Activated T-cell treated with anti-CD3 and anti-CD28 coated beads, Interleukin-2, amount 50 U/mL, for 24 hours (primary cell): ENCODE data around the gene COG2.
A peak's percentile ranks its signal among the peaks of the same experiment; 100 is the strongest.
"Not testable (repeated sequence)": the region's sequence is repeated elsewhere in the genome, so short reads cannot be mapped to it uniquely, and the experiment has no call there.

Experiments used
- DNase-seq: peaks from one replicate; pipeline ENCODE4 v3.0.0-alpha.2; 2020
- H3K27ac Mint-ChIP-seq: 2 replicates; pipeline ENCODE4 v1.8.0; 2020; ENCODE audit warnings: mild to moderate bottlenecking, mixed read lengths
- H3K27me3 Mint-ChIP-seq: 2 replicates; pipeline ENCODE4 v1.8.0; 2020; ENCODE audit warnings: mixed read lengths
- H3K36me3 Mint-ChIP-seq: 2 replicates; pipeline ENCODE4 v1.8.0; 2020; ENCODE audit warnings: low read depth, mixed read lengths
- H3K4me1 Mint-ChIP-seq: 2 replicates; pipeline ENCODE4 v1.8.0; 2020; ENCODE audit warnings: low read depth, mixed read lengths
- H3K4me3 Mint-ChIP-seq: 2 replicates; pipeline ENCODE4 v1.8.0; 2020; ENCODE audit warnings: mild to moderate bottlenecking, moderate library complexity, mixed read lengths
- H3K9me3 Mint-ChIP-seq: 2 replicates; pipeline ENCODE4 v1.8.0; 2020; ENCODE audit warnings: mixed read lengths

The COG2 gene

GRCh38 chr1:230639714-230640209, 2.5 kb upstream of the COG2 start:
- H3K9me3 Mint-ChIP-seq = no peaks in the 10 kb centered on the region
- peaks cover 21% of the 10 kb centered on the region for H3K27me3 Mint-ChIP-seq
- no peak overlapping the region for H3K27ac Mint-ChIP-seq
- peaks cover 14% of the 10 kb centered on the region for H3K36me3 Mint-ChIP-seq
- DNase-seq = no peak
- H3K4me1 Mint-ChIP-seq = peaks cover 40% of the 10 kb centered on the region
- H3K4me3 Mint-ChIP-seq = no peak overlapping the region

- no peaks in the 10 kb centered on the region for H3K9me3 Mint-ChIP-seq
- peaks cover 17% of the 10 kb centered on the region for H3K27me3 Mint-ChIP-seq
- H3K27ac Mint-ChIP-seq = no peak overlapping the region
- H3K4me3 Mint-ChIP-seq = no peak overlapping the region
- peaks cover 22% of the 10 kb centered on the region for H3K36me3 Mint-ChIP-seq
- DNase-seq = no peak
- peaks cover 52% of the 10 kb centered on the region for H3K4me1 Mint-ChIP-seq
Measured at GRCh38 chr1:230641346-230641745, 935 bp upstream of the COG2 start.

- DNase-seq = no peak
- Mint-ChIP-seq H3K27ac (no peak overlapping the region), H3K36me3 (peaks cover 27% of the 10 kb centered on the region), H3K4me3 (peak overlapping the region; percentile 70), H3K4me1 (peaks cover 53% of the 10 kb centered on the region), H3K27me3 (peaks cover 12% of the 10 kb centered on the region), H3K9me3 (no peaks in the 10 kb centered on the region)
Measured at GRCh38 chr1:230641900-230642262, 400 bp upstream of the COG2 start.

- DNase-seq = no peak
- no peaks in the 10 kb centered on the region for H3K9me3 Mint-ChIP-seq
- peak overlapping the region; percentile 96 for H3K27ac Mint-ChIP-seq
- H3K36me3 Mint-ChIP-seq = peaks cover 42% of the 10 kb centered on the region
- peaks cover 3% of the 10 kb centered on the region for H3K27me3 Mint-ChIP-seq
- H3K4me1 Mint-ChIP-seq = peaks cover 61% of the 10 kb centered on the region
- H3K4me3 Mint-ChIP-seq = peak overlapping the region; percentile 98
Measured at GRCh38 chr1:230643908-230644307, 1.6 kb downstream of the COG2 start.

- Mint-ChIP-seq H3K27me3 (no peaks in the 10 kb centered on the region), H3K4me1 (peaks cover 78% of the 10 kb centered on the region), H3K36me3 (peaks cover 58% of the 10 kb centered on the region), H3K9me3 (no peaks in the 10 kb centered on the region), H3K4me3 (no peak overlapping the region), H3K27ac (no peak overlapping the region)
- no peak for DNase-seq
Measured at GRCh38 chr1:230646710-230647302, 4.5 kb downstream of the COG2 start.

GRCh38 chr1:230647321-230647720, 5.0 kb downstream of the COG2 start:
- DNase-seq = no peak
- H3K36me3 Mint-ChIP-seq = peaks cover 62% of the 10 kb centered on the region
- no peak overlapping the region for H3K27ac Mint-ChIP-seq
- no peak overlapping the region for H3K4me3 Mint-ChIP-seq
- H3K27me3 Mint-ChIP-seq = no peaks in the 10 kb centered on the region
- no peaks in the 10 kb centered on the region for H3K9me3 Mint-ChIP-seq
- H3K4me1 Mint-ChIP-seq = peaks cover 79% of the 10 kb centered on the region

GRCh38 chr1:230648114-230648513, 5.8 kb downstream of the COG2 start:
- H3K4me3 Mint-ChIP-seq = no peak overlapping the region
- H3K9me3 Mint-ChIP-seq = no peaks in the 10 kb centered on the region

GRCh38 chr1:230650300-230650699, 8.0 kb downstream of the COG2 start:
- Mint-ChIP-seq H3K27me3 (no peaks in the 10 kb centered on the region), H3K27ac (no peak overlapping the region), H3K4me3 (no peak overlapping the region), H3K9me3 (no peaks in the 10 kb centered on the region), H3K36me3 (peaks cover 69% of the 10 kb centered on the region), H3K4me1 (peaks cover 82% of the 10 kb centered on the region)
- no peak for DNase-seq

More at GRCh38 chr1:230648114-230648513, 5.8 kb downstream of the COG2 start:
- H3K4me1 Mint-ChIP-seq = peaks cover 81% of the 10 kb centered on the region
- H3K27ac Mint-ChIP-seq = no peak overlapping the region
- DNase-seq = no peak
- no peaks in the 10 kb centered on the region for H3K27me3 Mint-ChIP-seq
- peaks cover 63% of the 10 kb centered on the region for H3K36me3 Mint-ChIP-seq

- peaks cover 62% of the 10 kb centered on the region for H3K36me3 Mint-ChIP-seq
- H3K27ac Mint-ChIP-seq = no peak overlapping the region
- no peak for DNase-seq
- H3K4me1 Mint-ChIP-seq = peaks cover 83% of the 10 kb centered on the region
- H3K27me3 Mint-ChIP-seq = no peaks in the 10 kb centered on the region
- H3K9me3 Mint-ChIP-seq = no peaks in the 10 kb centered on the region
- H3K4me3 Mint-ChIP-seq = no peak overlapping the region
Measured at GRCh38 chr1:230651235-230651634, 9.0 kb downstream of the COG2 start.

- peaks cover 60% of the 10 kb centered on the region for H3K36me3 Mint-ChIP-seq
- DNase-seq, H3K27ac Mint-ChIP-seq, H3K4me3 Mint-ChIP-seq, H3K27me3 Mint-ChIP-seq, H3K9me3 Mint-ChIP-seq: not testable (repeated sequence)
- peaks cover 47% of the 10 kb centered on the region for H3K4me1 Mint-ChIP-seq
Measured at GRCh38 chr1:230656719-230657118, 14.4 kb downstream of the COG2 start.

GRCh38 chr1:230658103-230658502, 15.8 kb downstream of the COG2 start:
- H3K9me3 Mint-ChIP-seq, H3K27me3 Mint-ChIP-seq, DNase-seq, H3K4me3 Mint-ChIP-seq, H3K27ac Mint-ChIP-seq: not testable (repeated sequence)
- H3K4me1 Mint-ChIP-seq = peaks cover 40% of the 10 kb centered on the region
- peaks cover 61% of the 10 kb centered on the region for H3K36me3 Mint-ChIP-seq

GRCh38 chr1:230658691-230659090, 16.4 kb downstream of the COG2 start:
- H3K9me3 Mint-ChIP-seq = no peaks in the 10 kb centered on the region
- no peak overlapping the region for H3K27ac Mint-ChIP-seq
- no peak overlapping the region for H3K4me3 Mint-ChIP-seq
- H3K27me3 Mint-ChIP-seq = no peaks in the 10 kb centered on the region
- DNase-seq = no peak
- H3K4me1 Mint-ChIP-seq = peaks cover 36% of the 10 kb centered on the region
- H3K36me3 Mint-ChIP-seq = peaks cover 61% of the 10 kb centered on the region

- Mint-ChIP-seq H3K4me3 (no peak overlapping the region), H3K4me1 (peaks cover 5% of the 10 kb centered on the region), H3K36me3 (peaks cover 81% of the 10 kb centered on the region), H3K27ac (no peak overlapping the region), H3K9me3 (no peaks in the 10 kb centered on the region), H3K27me3 (no peaks in the 10 kb centered on the region)
- DNase-seq = no peak
Measured at GRCh38 chr1:230661976-230662375, 19.7 kb downstream of the COG2 start.

- H3K4me3 Mint-ChIP-seq = no peak overlapping the region
- H3K9me3 Mint-ChIP-seq = no peaks in the 10 kb centered on the region
- H3K27me3 Mint-ChIP-seq = no peaks in the 10 kb centered on the region
- peaks cover 88% of the 10 kb centered on the region for H3K36me3 Mint-ChIP-seq
- no peaks in the 10 kb centered on the region for H3K4me1 Mint-ChIP-seq
- H3K27ac Mint-ChIP-seq = no peak overlapping the region
- no peak for DNase-seq
Measured at GRCh38 chr1:230668227-230668626, 25.9 kb downstream of the COG2 start.

GRCh38 chr1:230669543-230669942, 27.3 kb downstream of the COG2 start:
- Mint-ChIP-seq H3K9me3 (no peaks in the 10 kb centered on the region), H3K27me3 (no peaks in the 10 kb centered on the region), H3K36me3 (peaks cover 91% of the 10 kb centered on the region), H3K4me1 (no peaks in the 10 kb centered on the region), H3K4me3 (no peak overlapping the region), H3K27ac (no peak overlapping the region)
- no peak for DNase-seq

GRCh38 chr1:230674581-230674980, 32.3 kb downstream of the COG2 start:
- no peaks in the 10 kb centered on the region for H3K9me3 Mint-ChIP-seq
- H3K4me1 Mint-ChIP-seq = no peaks in the 10 kb centered on the region
- H3K4me3 Mint-ChIP-seq = no peak overlapping the region
- no peaks in the 10 kb centered on the region for H3K27me3 Mint-ChIP-seq
- H3K36me3 Mint-ChIP-seq = peaks cover 92% of the 10 kb centered on the region
- H3K27ac Mint-ChIP-seq = peak overlapping the region; percentile 60
- DNase-seq = no peak
